Loucy (cell line): ENCODE data around the gene UTS2.

Source experiments
- EZH2phosphoT487 ChIP-seq: fragments of 200-600 bp; IDR thresholded peaks from 2 replicates; pipeline ENCODE4 v1.6.1; 2018; ENCODE audit warnings: antibody characterized with exemption, mild to moderate bottlenecking, moderate library complexity, borderline replicate concordance
- TF ChIP-seq, protein P1 (sequence below): fragments of 200-600 bp; sonication (generic); conservative IDR thresholded peaks from 2 replicates; pipeline ENCODE4 v1.5.1; 2014; ENCODE audit warnings: mild to moderate bottlenecking, antibody characterized with exemption, low read length

DNA sequence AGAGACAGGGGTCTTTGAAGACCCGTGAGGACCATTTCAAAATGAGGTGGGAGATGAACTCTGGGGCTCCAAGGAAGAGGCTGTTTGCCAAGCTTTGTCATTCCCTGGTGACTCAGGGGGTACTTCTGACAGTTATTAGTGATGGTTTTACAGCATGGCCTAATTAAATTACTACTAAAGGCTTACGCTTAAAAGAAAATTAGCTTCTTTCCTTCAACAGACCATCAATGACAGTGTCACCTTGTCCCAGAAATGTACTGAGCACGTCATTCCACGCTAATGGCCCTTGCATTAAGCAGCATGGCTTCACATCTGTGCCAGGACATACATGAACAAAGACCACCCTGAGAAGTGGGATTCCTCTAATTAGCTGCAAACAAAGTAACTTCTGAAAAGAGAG, 5.1 kb upstream of the UTS2 start:
- TF ChIP-seq, protein P1, sequence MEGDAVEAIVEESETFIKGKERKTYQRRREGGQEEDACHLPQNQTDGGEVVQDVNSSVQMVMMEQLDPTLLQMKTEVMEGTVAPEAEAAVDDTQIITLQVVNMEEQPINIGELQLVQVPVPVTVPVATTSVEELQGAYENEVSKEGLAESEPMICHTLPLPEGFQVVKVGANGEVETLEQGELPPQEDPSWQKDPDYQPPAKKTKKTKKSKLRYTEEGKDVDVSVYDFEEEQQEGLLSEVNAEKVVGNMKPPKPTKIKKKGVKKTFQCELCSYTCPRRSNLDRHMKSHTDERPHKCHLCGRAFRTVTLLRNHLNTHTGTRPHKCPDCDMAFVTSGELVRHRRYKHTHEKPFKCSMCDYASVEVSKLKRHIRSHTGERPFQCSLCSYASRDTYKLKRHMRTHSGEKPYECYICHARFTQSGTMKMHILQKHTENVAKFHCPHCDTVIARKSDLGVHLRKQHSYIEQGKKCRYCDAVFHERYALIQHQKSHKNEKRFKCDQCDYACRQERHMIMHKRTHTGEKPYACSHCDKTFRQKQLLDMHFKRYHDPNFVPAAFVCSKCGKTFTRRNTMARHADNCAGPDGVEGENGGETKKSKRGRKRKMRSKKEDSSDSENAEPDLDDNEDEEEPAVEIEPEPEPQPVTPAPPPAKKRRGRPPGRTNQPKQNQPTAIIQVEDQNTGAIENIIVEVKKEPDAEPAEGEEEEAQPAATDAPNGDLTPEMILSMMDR, result no peak
- no peak for TF ChIP-seq EZH2phosphoT487
